ENCODE measurements around the gene CTRB1. TPM values are rescaled to one million over a fixed set of nuclear protein-coding genes. Genes with fewer than 3 reads are reported as not detected.
A peak's percentile ranks its signal among the peaks of the same experiment; 100 is the strongest.

Gene CTRB1
- total and polyA plus RNA-seq, 2 of the 13 experiments (the other 11 are each of a cell fraction or from before 2014, with no cell fraction given) = not detected

DNA sequence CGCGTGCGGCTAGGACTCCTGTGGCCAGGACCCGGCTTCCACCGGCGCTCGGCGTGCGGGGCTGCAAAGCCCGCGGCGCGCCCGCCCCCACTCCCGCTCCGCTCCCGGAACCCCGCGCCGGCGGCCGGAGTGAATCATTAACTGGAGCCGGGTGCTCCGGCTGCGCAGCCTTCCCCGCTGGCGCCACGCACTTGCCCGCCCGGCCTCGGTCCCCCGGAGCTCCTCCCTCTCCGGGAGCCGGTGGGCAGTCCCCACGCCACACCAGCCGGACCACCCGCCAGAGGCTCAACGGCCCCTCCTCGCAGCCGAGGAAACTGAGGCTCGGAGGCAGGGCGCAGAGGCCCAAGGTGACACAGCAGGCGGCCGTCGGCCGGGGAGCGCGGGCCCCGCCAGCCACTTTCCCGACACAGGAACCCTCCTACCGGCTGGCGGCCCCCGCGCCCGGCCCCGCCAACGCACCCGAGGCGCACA, 32.1 kb downstream of the CTRB1 start (continued):
- no peak; the same call in 1 of the 2 replicates for TF ChIP-seq MNT (IDR thresholded peaks at IDR 0.05)
- 0 out of 2 replicates have a peak, but pooled peaks have one; percentile 27 for TF ChIP-seq ZNF121 (CRISPR knock-in tag; IDR thresholded peaks at IDR 0.05)
- TF ChIP-seq, protein P1, sequence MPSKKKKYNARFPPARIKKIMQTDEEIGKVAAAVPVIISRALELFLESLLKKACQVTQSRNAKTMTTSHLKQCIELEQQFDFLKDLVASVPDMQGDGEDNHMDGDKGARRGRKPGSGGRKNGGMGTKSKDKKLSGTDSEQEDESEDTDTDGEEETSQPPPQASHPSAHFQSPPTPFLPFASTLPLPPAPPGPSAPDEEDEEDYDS (CRISPR knock-in tag; IDR thresholded peaks at IDR 0.05) = peak; percentile 17; the same call in 1 of the 2 replicates
- no peak for TF ChIP-seq KLF15 (CRISPR knock-in tag; IDR thresholded peaks at IDR 0.05; ENCODE audit: borderline replicate concordance)
- 0 out of 2 replicates have a peak, but pooled peaks have one; percentile 17 for TF ChIP-seq ZBTB43 (CRISPR knock-in tag; conservative IDR thresholded peaks at IDR 0.05)
- peak; percentile 71; the same call in 1 of the 2 replicates for TF ChIP-seq ZNF430 (CRISPR knock-in tag; IDR thresholded peaks at IDR 0.05)
- peak; percentile 55; the same call in 1 of the 2 replicates for TF ChIP-seq EED (CRISPR knock-in tag; IDR thresholded peaks at IDR 0.05)
- peak; percentile 6; the same call in 1 of the 2 replicates for TF ChIP-seq ARNTL (CRISPR knock-in tag; IDR thresholded peaks at IDR 0.05)
- peak; percentile 72 for TF ChIP-seq PAXIP1 (CRISPR knock-in tag; conservative IDR thresholded peaks at IDR 0.05)
- TF ChIP-seq YY1 (IDR thresholded peaks at IDR 0.05; ENCODE audit: insufficient read depth, insufficient replicate concordance, low read depth, low read length) = peak; percentile 57
- peak; percentile 51; the same call in 1 of the 2 replicates for TF ChIP-seq ZNF510 (CRISPR knock-in tag; IDR thresholded peaks at IDR 0.05; ENCODE audit: low read depth)
- peak; percentile 62; the same call in 1 of the 2 replicates for TF ChIP-seq ZNF446 (CRISPR knock-in tag; IDR thresholded peaks at IDR 0.05)
- TF ChIP-seq ZNF562 (CRISPR knock-in tag; IDR thresholded peaks at IDR 0.05; ENCODE audit: borderline replicate concordance) = no peak
- TF ChIP-seq ZNF672 (CRISPR knock-in tag; IDR thresholded peaks at IDR 0.05) = no peak
- peak; percentile 56; the same call in 1 of the 2 replicates for TF ChIP-seq KLF9 (CRISPR knock-in tag; IDR thresholded peaks at IDR 0.05; ENCODE audit: low read depth)
- 0 out of 2 replicates have a peak, but pooled peaks have one; percentile 3 for TF ChIP-seq GATAD1 (CRISPR knock-in tag; IDR thresholded peaks at IDR 0.05)
- TF ChIP-seq ZNF335 (CRISPR knock-in tag; IDR thresholded peaks at IDR 0.05) = no peak
- TF ChIP-seq ZIK1 (CRISPR knock-in tag; IDR thresholded peaks at IDR 0.05; ENCODE audit: borderline replicate concordance, low read depth) = no peak
- TF ChIP-seq ADNP (CRISPR knock-in tag; IDR thresholded peaks at IDR 0.05) = no peak
- no peak for TF ChIP-seq HNF4A (CRISPR knock-in tag; IDR thresholded peaks at IDR 0.05)
- no peak for TF ChIP-seq ZNF234 (CRISPR knock-in tag; conservative IDR thresholded peaks at IDR 0.05)
- TF ChIP-seq ATF7 (IDR thresholded peaks at IDR 0.05) = no peak
- TF ChIP-seq ATF7 (CRISPR knock-in tag; IDR thresholded peaks at IDR 0.05) = no peak
